ENCODE results near the gene E2F1.
"Not testable (repeated sequence)": the region's sequence is repeated elsewhere in the genome, so short reads cannot be mapped to it uniquely, and the experiment has no call there.

Gene E2F1

GRCh38 chr20:33631910-33632309, 54.3 kb downstream of the E2F1 start:
- not testable (repeated sequence) for DNase-seq

DNA sequence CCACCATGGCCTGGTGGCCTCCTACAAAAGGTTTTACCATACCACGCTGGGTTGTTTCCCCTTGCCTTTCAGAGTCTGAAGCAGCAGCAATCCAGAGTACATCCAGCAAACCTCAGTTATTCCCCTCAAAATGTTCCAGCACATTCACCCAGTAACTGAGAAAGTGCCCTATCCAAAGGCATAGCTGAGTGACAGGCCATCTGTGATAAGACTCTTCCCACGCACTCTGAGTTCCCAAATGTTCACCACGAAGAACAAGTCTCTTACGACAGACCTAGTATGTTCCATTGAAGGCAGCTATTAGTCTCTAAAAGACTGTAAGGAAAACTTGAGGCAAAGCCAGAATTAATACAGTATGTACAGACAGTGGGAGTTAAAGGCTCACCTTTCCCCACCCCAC, 55.7 kb downstream of the E2F1 start:
- DNase-seq = no peak

- DNase-seq = no peak
These were observed 56.2 kb downstream of the E2F1 start for GRCh38 chr20:33629979-33630378.

DNA sequence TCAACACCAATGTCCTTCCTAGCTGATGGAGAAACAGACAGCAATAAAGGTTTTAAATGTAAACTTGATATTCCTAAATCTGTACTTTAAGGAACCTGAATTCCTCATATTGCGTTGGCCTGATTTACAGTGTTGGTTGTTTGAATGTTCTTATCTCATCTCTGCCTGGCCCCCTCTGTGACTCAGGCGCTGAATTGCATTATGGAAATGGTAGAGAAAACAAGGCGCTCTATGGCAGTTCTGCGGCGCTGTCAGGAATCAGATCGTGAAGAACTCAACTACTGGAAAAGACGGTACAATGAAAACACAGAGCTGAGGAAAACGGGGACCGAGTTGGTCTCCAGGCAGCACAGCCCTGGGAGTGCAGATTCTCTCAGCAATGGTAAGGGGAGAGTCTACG, 56.7 kb downstream of the E2F1 start:
- no peak for DNase-seq

DNA sequence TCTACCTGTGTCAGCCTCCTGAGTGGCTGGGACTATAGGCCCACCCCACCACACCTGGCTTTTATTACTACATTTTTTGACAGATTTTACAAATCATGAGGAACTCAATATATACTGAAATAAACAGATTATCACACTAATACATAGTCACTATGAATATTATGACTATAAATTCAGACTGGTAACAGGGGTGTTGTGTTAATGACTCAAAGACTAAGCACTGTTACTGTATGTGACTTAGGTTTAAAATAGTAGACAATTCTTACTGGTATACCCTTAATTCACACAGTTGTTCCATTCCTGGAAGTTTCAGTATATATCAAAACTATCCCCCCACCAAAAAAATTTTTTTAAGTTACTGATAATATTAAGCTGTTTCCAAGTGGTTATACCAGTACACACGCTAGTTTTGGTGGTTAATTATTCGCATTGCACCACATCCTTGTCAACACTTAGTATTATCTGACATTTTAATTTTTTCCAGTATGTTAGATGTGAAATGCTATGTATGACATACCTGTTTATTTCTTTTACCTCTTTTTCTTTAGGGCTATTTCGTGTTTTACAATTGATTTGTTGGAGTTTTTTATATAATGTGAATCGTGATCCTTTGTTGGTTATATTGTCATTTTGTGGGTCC, 58.5 kb downstream of the E2F1 start:
- no peak for DNase-seq

DNA sequence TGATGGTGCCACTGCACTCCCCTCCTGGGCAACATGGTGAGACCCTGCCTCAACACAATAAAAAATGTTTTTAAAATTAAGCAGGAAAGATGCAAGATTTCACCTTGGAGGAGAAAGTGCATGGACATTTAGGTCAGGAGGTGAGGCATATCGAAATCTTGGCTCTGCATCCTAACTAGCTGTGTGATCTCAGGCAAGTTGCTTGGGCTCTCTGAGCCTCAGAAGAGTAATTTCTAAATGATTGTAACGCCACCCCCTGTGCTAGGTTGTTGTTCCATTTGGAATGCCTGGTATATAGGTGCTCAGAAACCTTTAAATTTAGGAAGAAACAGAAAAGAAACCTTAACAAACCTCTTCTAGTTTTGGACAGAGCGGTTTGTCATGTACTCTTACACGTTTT, 60.0 kb downstream of the E2F1 start:
- DNase-seq = no peak
